HG03196 (cell line): ENCODE results near the gene GRK5.
"Not testable (repeated sequence)": the region's sequence is repeated elsewhere in the genome, so short reads cannot be mapped to it uniquely, and the experiment has no call there.

ENCODE experiments used
- ATAC-seq: cut with Tn5 transposase; IDR thresholded peaks from one replicate; pipeline ENCODE4 v1.9.1; 2021; ENCODE audit not compliant: unreplicated experiment

GRK5 gene

GRCh38 chr10:119221201-119221600 lies 13.8 kb downstream of the GRK5 start:
- no peak for ATAC-seq

GRCh38 chr10:119221666-119222065 lies 14.3 kb downstream of the GRK5 start:
- no peak for ATAC-seq

- no peak for ATAC-seq
Measured at GRCh38 chr10:119222537-119222936, 15.2 kb downstream of the GRK5 start.

GRCh38 chr10:119222966-119223386 lies 15.6 kb downstream of the GRK5 start:
- ATAC-seq, result no peak

DNA sequence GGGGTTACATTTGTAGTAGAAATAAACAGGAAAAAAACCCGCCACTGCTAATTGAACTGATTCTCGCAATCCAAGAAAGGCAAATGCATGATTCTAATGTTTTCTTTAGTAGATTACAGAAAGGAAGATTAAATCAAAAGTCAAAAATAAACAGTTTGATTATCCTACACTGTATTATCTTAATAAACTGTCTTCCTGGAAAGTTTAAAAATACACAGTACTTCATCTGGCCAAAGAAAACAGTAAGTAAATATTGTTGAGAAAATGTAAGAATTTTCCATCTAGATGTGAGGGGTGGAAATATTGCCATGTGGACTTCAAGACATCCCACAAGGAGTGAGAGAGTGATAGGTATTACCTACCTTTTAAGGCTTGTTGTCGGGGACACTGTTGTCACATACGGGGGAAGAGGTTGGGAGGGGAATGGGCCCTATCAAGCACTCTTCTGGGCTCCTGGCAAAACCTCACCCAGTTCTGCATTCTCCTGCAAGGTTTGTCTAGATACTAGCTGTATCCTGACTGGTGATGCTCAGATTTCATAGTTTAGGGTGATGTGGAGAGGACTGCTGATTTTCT lies 17.8 kb downstream of the GRK5 start:
- no peak for ATAC-seq

- ATAC-seq, result no peak
Measured at GRCh38 chr10:119227825-119228224, 20.5 kb downstream of the GRK5 start.

DNA sequence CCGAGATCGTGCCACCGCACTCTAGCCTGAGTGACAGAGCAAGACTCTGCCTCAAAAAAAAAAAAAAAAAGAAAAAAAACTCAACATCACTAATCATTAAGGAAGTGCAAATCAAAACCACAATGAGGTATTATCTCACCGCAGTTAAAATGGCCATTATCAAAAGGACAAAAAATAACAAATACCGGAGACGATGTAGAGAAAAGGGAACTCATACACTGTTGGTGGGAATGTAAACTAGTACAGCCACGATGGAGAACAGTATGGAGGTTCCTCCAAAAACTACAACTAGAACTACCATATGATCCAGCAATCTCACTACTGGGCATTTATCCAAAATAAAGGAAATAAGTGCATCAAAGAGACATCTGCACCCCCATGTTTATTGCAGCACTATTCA lies 24.3 kb downstream of the GRK5 start:
- no peak for ATAC-seq

DNA sequence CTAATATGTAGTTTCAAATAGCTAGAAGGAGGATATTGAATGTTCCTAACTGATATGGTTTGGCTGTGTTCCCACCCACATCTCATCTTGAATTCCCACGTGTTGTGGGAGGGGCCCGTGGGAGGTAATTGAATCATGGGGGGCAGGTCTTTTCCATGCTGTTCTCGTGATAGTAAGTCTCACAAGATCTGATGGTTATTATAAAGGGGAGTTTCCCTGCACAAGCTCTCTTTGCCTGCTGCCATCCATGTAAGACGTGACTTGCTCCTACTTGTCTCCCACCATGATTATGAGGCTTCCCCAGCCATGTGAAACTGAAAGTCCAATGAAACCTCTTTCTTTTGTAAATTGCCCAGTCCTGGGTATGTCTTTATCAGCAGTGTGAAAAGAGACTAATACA lies 25.1 kb downstream of the GRK5 start:
- not testable (repeated sequence) for ATAC-seq

GRCh38 chr10:119233123-119233820 lies 25.9 kb downstream of the GRK5 start:
- ATAC-seq, result no peak

- no peak for ATAC-seq
Measured at GRCh38 chr10:119233821-119234220, 26.4 kb downstream of the GRK5 start.

- no peak for ATAC-seq
Measured at GRCh38 chr10:119235356-119235755, 28.0 kb downstream of the GRK5 start.

DNA sequence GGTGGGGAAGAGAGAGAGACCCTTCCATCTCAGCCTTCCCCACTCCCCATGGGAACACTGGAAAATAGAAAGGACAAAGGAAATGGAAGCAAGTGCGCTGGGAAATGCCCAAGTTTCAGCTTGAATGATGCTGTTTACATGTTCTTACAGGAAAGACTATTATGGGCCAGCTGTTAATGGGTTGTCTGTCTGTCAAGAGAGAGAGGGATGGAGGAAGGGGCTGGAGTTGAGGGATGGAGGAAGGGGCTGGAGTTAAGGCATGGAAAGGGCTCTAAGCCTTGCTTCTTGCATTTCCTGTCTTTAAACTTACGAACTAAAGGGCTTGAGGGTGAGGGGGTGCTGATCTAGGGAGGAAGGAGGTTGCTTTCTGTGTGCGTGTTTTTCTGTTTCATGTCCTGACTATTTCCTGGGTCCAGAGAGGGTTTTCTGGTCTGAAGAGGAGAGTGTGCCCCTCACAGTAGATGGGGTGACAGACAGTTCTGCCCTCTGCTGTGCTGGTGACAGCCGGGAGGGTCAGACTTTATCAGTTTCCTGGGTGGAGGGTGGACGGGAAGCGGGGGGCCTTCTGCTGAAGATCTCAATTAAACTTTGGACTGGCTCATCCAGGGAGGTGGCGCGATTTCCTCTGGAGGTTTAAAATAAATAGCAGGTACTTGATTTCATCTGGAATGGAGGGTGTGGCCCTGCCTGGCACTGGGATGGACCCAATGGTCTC lies 30.5 kb downstream of the GRK5 start:
- no peak for ATAC-seq

DNA sequence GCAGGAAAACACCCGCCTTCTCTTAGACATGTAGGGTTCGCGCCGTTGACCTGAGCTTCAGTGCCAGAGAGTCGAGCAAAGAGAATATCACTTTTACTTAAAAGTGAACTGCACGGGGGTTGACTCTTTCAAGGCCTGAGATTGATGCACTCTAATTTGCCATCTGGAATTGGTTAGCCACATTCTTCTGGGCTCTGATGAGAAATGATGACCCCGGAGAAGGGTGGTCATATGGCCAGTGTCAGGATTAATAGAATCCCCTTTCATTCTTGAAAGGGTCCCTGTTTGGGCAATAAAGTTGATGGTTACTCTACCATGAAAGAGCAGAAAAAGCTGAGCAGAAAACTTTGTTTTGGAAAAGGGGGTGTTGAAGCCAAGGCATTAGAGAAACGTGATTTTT lies 31.2 kb downstream of the GRK5 start:
- no peak for ATAC-seq

- not testable (repeated sequence) for ATAC-seq
Measured at GRCh38 chr10:119239015-119239414, 31.6 kb downstream of the GRK5 start.

DNA sequence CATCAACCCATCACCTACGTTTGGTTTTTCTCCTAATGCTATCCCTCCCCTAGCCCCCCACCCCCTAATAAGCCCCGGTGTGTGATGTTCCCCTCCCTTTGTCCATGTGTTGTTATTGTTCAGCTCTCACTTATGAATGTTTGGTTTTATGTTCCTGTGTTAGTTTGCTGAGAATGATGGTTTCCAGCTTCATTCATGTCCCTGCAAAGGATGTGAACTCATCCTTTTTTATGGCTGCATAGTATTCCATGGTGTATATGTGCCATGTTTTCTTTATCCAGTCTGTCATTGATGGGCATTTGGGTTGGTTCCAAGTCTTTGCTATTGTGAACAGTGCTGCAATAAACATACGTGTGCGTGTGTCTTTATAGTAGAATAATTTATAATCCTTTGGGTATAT lies 32.3 kb downstream of the GRK5 start:
- not testable (repeated sequence) for ATAC-seq

GRCh38 chr10:119241066-119241465 lies 33.7 kb downstream of the GRK5 start:
- no peak for ATAC-seq

DNA sequence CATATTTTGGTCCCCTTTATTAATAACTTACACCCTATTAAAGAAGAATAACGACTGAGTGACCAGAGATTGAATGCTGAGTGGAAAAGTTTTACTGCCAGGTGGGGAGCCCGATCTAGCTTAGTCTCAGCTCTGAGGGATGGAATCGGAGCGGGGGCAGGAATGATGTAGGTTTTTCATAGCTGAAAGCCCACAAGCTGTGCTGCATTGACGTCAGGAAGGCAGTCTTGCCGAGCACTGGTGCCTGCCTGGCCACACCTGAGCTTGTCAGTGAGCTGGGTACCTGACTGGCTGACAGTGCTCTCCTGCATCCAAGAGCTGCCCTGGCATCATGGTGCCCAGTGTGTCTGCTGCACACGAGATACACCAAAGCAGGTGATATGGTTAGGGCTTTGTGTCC lies 34.8 kb downstream of the GRK5 start:
- no peak for ATAC-seq

- ATAC-seq, result no peak
Measured at GRCh38 chr10:119243488-119243887, 36.1 kb downstream of the GRK5 start.

GRCh38 chr10:119243967-119244366 lies 36.6 kb downstream of the GRK5 start:
- ATAC-seq, result no peak

DNA sequence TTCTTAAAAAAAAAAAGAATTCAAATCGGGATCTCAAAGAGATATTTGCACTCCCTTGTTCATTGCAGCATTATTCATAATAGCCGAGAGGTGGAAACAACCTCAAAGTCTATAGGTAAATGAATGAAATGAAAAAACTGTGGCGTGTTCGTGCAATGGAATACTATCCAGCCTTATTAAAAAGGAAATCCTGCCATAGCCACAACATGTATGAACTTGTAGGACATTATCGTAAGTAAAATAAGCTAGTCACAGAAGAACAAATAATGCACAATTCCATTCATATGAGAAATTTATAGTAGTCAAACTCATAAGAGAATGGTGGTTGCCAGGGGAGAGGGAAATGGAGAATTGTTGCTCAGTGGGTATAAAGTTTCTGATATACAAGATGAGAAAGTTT lies 37.9 kb downstream of the GRK5 start:
- no peak for ATAC-seq

GRCh38 chr10:119246862-119247549 lies 39.6 kb downstream of the GRK5 start:
- ATAC-seq, result no peak

GRCh38 chr10:119247550-119247894 lies 40.2 kb downstream of the GRK5 start:
- no peak for ATAC-seq
